KMS-11 (cell line): ENCODE measurements around the gene THAP12.

Experiments
- H2AFZ ChIP-seq: fragments of 200-600 bp; sonication (generic); 2 replicates; pipeline ENCODE4 v1.6.1; 2016; ENCODE audit warnings: antibody characterized with exemption, mixed run types, low read depth
- H3K27ac ChIP-seq: fragments of 200-600 bp; sonication (generic); 2 replicates; pipeline ENCODE4 v1.6.1; 2016; ENCODE audit warnings: mild to moderate bottlenecking, mixed run types
- H3K27me3 ChIP-seq: fragments of 200-600 bp; sonication (generic); 2 replicates; pipeline ENCODE4 v1.6.1; 2017; ENCODE audit warnings: mild to moderate bottlenecking, low read depth, mixed run types, moderate library complexity; ENCODE audit not compliant: insufficient read depth
- H3K36me3 ChIP-seq: fragments of 200-600 bp; sonication (generic); 2 replicates; pipeline ENCODE4 v1.6.1; 2017; ENCODE audit warnings: mild to moderate bottlenecking, mixed run types; ENCODE audit not compliant: insufficient read depth
- H3K4me1 ChIP-seq: fragments of 200-600 bp; sonication (generic); 2 replicates; pipeline ENCODE4 v1.6.1; 2016; ENCODE audit warnings: mild to moderate bottlenecking, low read depth, mixed run types; ENCODE audit not compliant: poor library complexity, severe bottlenecking
- H3K4me2 ChIP-seq: fragments of 200-600 bp; sonication (generic); 2 replicates; pipeline ENCODE4 v1.7.0; 2016; ENCODE audit warnings: mild to moderate bottlenecking, mixed run types
- H3K4me3 ChIP-seq: fragments of 200-600 bp; sonication (generic); IDR thresholded peaks from 2 replicates; pipeline ENCODE4 v1.6.1; 2017; ENCODE audit warnings: low read depth, low read length, mixed read lengths; ENCODE audit not compliant: insufficient read depth
- H3K79me2 ChIP-seq: fragments of 200-600 bp; sonication (generic); 2 replicates; pipeline ENCODE4 v1.6.1; 2016; ENCODE audit warnings: low read depth, mixed run types; ENCODE audit not compliant: insufficient read depth
- H3K9ac ChIP-seq: fragments of 200-600 bp; sonication (generic); 2 replicates; pipeline ENCODE4 v1.6.1; 2016; ENCODE audit warnings: mild to moderate bottlenecking, mixed run types
- H4K20me1 ChIP-seq: fragments of 200-600 bp; sonication (generic); 2 replicates; pipeline ENCODE4 v1.6.1; 2016; ENCODE audit warnings: mild to moderate bottlenecking, mixed run types; ENCODE audit not compliant: insufficient read depth
- CTCF ChIP-seq: fragments of 200-600 bp; sonication (generic); conservative IDR thresholded peaks from 2 replicates; pipeline ENCODE4 v1.6.1; 2017; ENCODE audit warnings: low read depth, mild to moderate bottlenecking, antibody characterized with exemption, low read length, moderate library complexity, mixed read lengths

The THAP12 gene

DNA sequence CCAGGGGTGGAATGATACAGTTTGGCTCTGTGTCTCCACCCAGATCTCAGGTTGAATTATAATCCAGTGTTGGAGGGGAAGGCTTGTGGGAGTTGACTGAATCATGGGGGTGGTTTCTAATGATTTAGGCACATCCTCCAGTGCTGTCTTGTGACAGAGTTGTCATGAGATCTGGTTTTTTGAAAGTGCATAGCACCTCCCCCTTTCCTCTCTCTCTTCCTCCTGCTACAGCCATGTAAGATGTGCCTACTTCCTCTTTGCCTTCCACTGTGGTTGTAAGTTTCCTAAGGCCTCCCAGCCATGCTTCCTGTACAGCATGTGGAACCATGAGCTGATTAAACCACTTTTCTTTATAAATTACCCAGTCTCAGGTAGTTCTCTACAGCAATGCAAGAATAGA lies 45.1 kb downstream of the THAP12 start:
- no peak overlapping the region for H3K9ac ChIP-seq
- H3K36me3 ChIP-seq, result no peaks in the 10 kb centered on the region
- no peak overlapping the region for H3K4me3 ChIP-seq
- H3K4me2 ChIP-seq, result no peak overlapping the region
- H3K27ac ChIP-seq, result no peak overlapping the region
- no peaks in the 10 kb centered on the region for H4K20me1 ChIP-seq
- peaks cover 5% of the 10 kb centered on the region for H3K4me1 ChIP-seq
- TF ChIP-seq CTCF, result no peak
- H3K27me3 ChIP-seq, result no peaks in the 10 kb centered on the region
- no peak overlapping the region for H2AFZ ChIP-seq
- H3K79me2 ChIP-seq, result no peaks in the 10 kb centered on the region

DNA sequence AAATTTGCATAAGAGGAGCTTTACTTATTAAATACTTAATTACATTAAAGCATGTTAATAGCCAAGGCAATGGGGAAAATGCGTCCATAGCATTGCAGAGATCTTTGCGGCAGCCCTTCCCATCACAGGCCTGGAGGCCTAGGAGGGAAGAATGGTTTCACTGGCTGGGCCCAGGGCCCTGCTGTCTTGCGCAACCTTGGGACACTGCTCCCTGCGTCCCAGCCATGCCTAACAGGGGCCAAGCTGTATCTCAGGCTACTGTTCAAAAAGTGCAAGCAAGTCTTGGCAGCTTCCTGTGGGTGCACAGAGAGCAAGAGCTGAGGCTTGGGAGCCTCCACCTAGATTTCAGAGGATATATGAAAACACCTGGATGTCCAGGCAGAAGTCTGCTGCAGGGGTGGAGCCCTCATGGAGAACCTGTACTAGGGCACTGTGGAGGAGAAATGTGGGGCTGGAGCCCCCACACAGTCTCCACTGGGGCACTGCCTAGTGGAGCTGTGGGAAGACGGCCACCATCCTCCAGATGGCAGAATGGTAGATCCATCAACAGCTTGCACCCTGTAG lies 46.0 kb downstream of the THAP12 start:
- no peak for TF ChIP-seq CTCF
- H3K79me2 ChIP-seq, result no peaks in the 10 kb centered on the region
- H3K4me3 ChIP-seq, result no peak overlapping the region
- H3K9ac ChIP-seq, result no peak overlapping the region
- no peaks in the 10 kb centered on the region for H3K27me3 ChIP-seq
- H2AFZ ChIP-seq, result no peak overlapping the region
- H3K4me1 ChIP-seq, result peaks cover 5% of the 10 kb centered on the region
- no peak overlapping the region for H3K4me2 ChIP-seq
- no peak overlapping the region for H3K27ac ChIP-seq
- H4K20me1 ChIP-seq, result no peaks in the 10 kb centered on the region
- no peaks in the 10 kb centered on the region for H3K36me3 ChIP-seq

- no peaks in the 10 kb centered on the region for H3K27me3 ChIP-seq
- no peaks in the 10 kb centered on the region for H3K36me3 ChIP-seq
- H3K4me3 ChIP-seq, result no peak overlapping the region
- H3K79me2 ChIP-seq, result no peaks in the 10 kb centered on the region
- H3K4me1 ChIP-seq, result no peaks in the 10 kb centered on the region
- no peak overlapping the region for H3K9ac ChIP-seq
- no peak overlapping the region for H3K27ac ChIP-seq
- H4K20me1 ChIP-seq, result no peaks in the 10 kb centered on the region
- no peak for TF ChIP-seq CTCF
- no peak overlapping the region for H3K4me2 ChIP-seq
- H2AFZ ChIP-seq, result no peak overlapping the region
Observed at GRCh38 chr11:76330651-76331050, 50.3 kb downstream of the THAP12 start.

- Histone ChIP-seq H3K27ac (no peak overlapping the region), H3K36me3 (no peaks in the 10 kb centered on the region), H4K20me1 (no peaks in the 10 kb centered on the region), H3K79me2 (no peaks in the 10 kb centered on the region), H3K4me3 (no peak overlapping the region), H2AFZ (no peak overlapping the region), H3K9ac (no peak overlapping the region), H3K4me1 (no peaks in the 10 kb centered on the region), H3K4me2 (no peak overlapping the region), H3K27me3 (no peaks in the 10 kb centered on the region)
- no peak for TF ChIP-seq CTCF
Observed at GRCh38 chr11:76329983-76330382, 50.9 kb downstream of the THAP12 start.
